MCF 10A (cell line): ENCODE results near the gene RRH. TPM values are rescaled to one million over a fixed set of nuclear protein-coding genes. Genes with fewer than 3 reads are reported as not detected.

ENCODE experiments used
- BruUV-seq: library from RNA; stranded (reverse); fragments of 400-500 nt; replicated peaks from 2 replicates; lab custom pipeline; 2021; lab: Mats Ljungman, UMichigan
- CTCF ChIA-PET: fragments of 300-600 bp; sonication (Branson Sonifier 250); formaldehyde crosslinking; extraction: SDS; loops from one replicate; lab custom pipeline; 2021; ENCODE audit warnings: antibody characterized with exemption, inconsistent platforms; lab: Yijun Ruan, JAX
- POLR2A ChIA-PET: fragments of 300-600, 350-650 bp; sonication (Branson Sonifier 250); formaldehyde crosslinking; extraction: SDS; loops from one replicate; lab custom pipeline; 2020; ENCODE audit warnings: antibody characterized with exemption, inconsistent platforms; lab: Yijun Ruan, JAX
- DNase-seq: peaks from one replicate; pipeline ENCODE4 v3.0.0-alpha.2; 2018; ENCODE audit not compliant: unreplicated experiment
- H3K27ac Mint-ChIP-seq: one replicate; pipeline ENCODE4 v1.8.0; 2022; ENCODE audit warnings: mild to moderate bottlenecking, low read depth, mixed read lengths; ENCODE audit not compliant: unreplicated experiment
- H3K27me3 Mint-ChIP-seq: one replicate; pipeline ENCODE4 v1.8.0; 2022; ENCODE audit warnings: mixed read lengths; ENCODE audit not compliant: insufficient read depth, unreplicated experiment
- H3K36me3 Mint-ChIP-seq: one replicate; pipeline ENCODE4 v1.8.0; 2022; ENCODE audit warnings: mild to moderate bottlenecking, moderate library complexity, mixed read lengths; ENCODE audit not compliant: insufficient read depth, unreplicated experiment
- H3K4me1 Mint-ChIP-seq: one replicate; pipeline ENCODE4 v1.8.0; 2022; ENCODE audit warnings: mixed read lengths; ENCODE audit not compliant: insufficient read depth, unreplicated experiment
- H3K4me3 Mint-ChIP-seq: one replicate; pipeline ENCODE4 v1.8.0; 2022; ENCODE audit warnings: mild to moderate bottlenecking, moderate library complexity, mixed read lengths; ENCODE audit not compliant: unreplicated experiment
- H3K9me3 Mint-ChIP-seq: one replicate; pipeline ENCODE4 v1.8.0; 2022; ENCODE audit warnings: mixed read lengths; ENCODE audit not compliant: unreplicated experiment
- intact Hi-C: fragments of 100-400 bp; cut with micrococcal nuclease; formaldehyde crosslinking; loops from 2 replicates; pipeline ENCODE4 v1.14.1; 2022
- total RNA-seq: library from RNA; stranded (reverse); gene quantifications from 2 replicates; pipeline ENCODE4 v1.2.3, GENCODE V29; 2022
- TF ChIP-seq, protein P1 (sequence below): fragments of 200-600 bp; IDR thresholded peaks from one replicate; pipeline ENCODE4 v1.8.0; 2022; ENCODE audit warnings: antibody characterized with exemption, mild to moderate bottlenecking; ENCODE audit not compliant: unreplicated experiment

RRH gene
- total RNA-seq, 1 experiment from 2014 or later = not detected

DNA sequence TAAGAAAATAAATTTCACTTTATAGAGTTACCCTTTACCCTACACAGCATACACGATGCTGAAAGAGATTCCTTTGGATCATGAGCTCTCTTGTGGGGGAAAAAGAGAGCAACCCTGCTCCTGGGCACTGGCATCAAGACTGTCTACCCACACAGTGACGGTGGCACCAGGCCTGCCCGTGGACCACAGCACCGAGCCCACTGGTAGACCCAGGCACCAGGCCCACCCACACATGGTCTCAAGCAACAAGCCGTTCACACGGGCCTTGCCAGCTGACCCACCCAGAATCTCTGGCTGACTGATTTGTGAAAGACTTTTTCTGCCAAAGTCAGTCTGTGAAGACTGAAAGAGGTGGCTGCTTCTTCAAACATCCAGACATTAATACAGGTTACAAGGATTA, 32.7 kb upstream of the RRH start:
- no peaks in the 10 kb centered on the region for H3K4me1 Mint-ChIP-seq
- H3K9me3 Mint-ChIP-seq = no peaks in the 10 kb centered on the region
- no peak overlapping the region for H3K27ac Mint-ChIP-seq
- H3K27me3 Mint-ChIP-seq = no peaks in the 10 kb centered on the region
- ChIA-PET CTCF (interaction anchor here (0.7 to 1.5 kb wide), 2 partner anchors 46 to 113 kb away, joined by 3 to 4 read pairs; no protein-coding TSS in a partner anchor), POLR2A (interaction anchor here (0.7 to 1.1 kb wide), 2 partner anchors 1135 to 1263 kb away, joined by 3 read pairs; no protein-coding TSS in a partner anchor)
- no TSS peak for BruUV-seq
- intact Hi-C loops = no loop called here
- TF ChIP-seq, protein P1, sequence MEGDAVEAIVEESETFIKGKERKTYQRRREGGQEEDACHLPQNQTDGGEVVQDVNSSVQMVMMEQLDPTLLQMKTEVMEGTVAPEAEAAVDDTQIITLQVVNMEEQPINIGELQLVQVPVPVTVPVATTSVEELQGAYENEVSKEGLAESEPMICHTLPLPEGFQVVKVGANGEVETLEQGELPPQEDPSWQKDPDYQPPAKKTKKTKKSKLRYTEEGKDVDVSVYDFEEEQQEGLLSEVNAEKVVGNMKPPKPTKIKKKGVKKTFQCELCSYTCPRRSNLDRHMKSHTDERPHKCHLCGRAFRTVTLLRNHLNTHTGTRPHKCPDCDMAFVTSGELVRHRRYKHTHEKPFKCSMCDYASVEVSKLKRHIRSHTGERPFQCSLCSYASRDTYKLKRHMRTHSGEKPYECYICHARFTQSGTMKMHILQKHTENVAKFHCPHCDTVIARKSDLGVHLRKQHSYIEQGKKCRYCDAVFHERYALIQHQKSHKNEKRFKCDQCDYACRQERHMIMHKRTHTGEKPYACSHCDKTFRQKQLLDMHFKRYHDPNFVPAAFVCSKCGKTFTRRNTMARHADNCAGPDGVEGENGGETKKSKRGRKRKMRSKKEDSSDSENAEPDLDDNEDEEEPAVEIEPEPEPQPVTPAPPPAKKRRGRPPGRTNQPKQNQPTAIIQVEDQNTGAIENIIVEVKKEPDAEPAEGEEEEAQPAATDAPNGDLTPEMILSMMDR = no peak
- no peak for DNase-seq
- H3K36me3 Mint-ChIP-seq = no peaks in the 10 kb centered on the region
- no peak overlapping the region for H3K4me3 Mint-ChIP-seq

DNA sequence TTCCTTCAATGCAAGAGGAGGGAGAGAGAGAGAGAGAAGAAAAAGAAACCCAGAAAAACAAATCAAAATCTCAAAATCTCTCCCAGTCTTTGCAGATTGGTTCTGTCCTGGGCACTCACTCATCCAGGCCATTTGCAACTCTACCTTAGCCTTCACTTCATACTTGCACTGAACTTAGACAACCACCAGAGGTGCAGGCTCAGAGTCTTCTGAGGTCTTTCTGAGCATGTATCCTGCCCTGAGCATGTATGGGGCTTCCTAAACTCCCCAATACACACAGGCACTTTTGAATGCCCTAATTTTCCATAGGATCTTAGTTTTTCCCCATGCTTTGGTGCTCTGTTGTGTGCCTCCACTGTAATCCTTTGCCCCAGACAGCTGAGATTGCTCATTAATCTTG, 28.9 kb upstream of the RRH start:
- ChIA-PET POLR2A (no interaction called here), CTCF (interaction anchor here (0.6 kb wide), 1 partner anchor 1476 kb away, joined by 3 read pairs; no protein-coding TSS in a partner anchor)
- Mint-ChIP-seq H3K4me3 (no peak overlapping the region), H3K27ac (no peak overlapping the region), H3K27me3 (no peaks in the 10 kb centered on the region), H3K4me1 (no peaks in the 10 kb centered on the region), H3K9me3 (no peaks in the 10 kb centered on the region), H3K36me3 (no peaks in the 10 kb centered on the region)
- DNase-seq = no peak
- intact Hi-C loops = no loop called here
- no TSS peak for BruUV-seq
- TF ChIP-seq, protein P1 = peak; percentile 7

DNA sequence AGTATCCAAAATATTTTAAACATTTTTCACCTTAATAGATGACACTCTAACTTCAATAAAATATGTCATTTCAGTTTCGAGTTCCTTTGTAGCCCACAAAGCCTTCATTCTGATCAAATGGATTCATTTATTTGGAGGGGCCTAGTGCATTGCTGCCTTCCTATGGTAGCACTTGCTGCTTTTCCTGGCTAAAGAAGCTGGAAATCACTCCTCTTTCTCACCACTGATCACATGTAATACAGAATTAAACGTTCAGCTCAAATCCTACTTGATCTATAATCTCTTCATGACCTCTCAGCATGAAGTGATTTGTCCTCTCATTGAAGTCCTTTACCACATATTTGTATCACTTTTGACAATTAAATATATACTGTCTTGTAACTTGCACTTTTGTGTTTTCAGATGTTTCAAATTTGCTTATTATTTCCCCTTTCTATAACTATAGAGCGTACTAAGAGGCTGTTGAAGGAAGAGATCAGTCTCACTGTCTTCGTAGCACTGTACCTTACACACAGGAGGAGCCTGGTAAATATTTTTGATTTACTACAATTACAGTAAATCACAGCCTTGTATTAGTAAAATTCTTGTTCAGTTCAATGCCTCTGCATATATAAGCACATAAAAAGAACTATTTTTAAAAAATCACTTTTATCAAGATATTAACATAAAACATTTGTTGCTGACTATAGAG, 26.5 kb upstream of the RRH start:
- H3K27ac Mint-ChIP-seq = no peak overlapping the region
- H3K9me3 Mint-ChIP-seq = no peaks in the 10 kb centered on the region
- H3K36me3 Mint-ChIP-seq = no peaks in the 10 kb centered on the region
- H3K27me3 Mint-ChIP-seq = no peaks in the 10 kb centered on the region
- ChIA-PET POLR2A (interaction anchor here (0.6 to 1.0 kb wide), 4 partner anchors 9 to 244 kb away, joined by 3 to 4 read pairs (median 4); no protein-coding TSS in a partner anchor), CTCF (interaction anchor here (1.0 to 1.3 kb wide), 3 partner anchors 13 to 369 kb away, joined by 3 to 5 read pairs (median 4); no protein-coding TSS in a partner anchor)
- intact Hi-C loops = no loop called here
- DNase-seq = no peak
- H3K4me3 Mint-ChIP-seq = no peak overlapping the region
- TF ChIP-seq, protein P1 = no peak
- no TSS peak for BruUV-seq
- no peaks in the 10 kb centered on the region for H3K4me1 Mint-ChIP-seq

DNA sequence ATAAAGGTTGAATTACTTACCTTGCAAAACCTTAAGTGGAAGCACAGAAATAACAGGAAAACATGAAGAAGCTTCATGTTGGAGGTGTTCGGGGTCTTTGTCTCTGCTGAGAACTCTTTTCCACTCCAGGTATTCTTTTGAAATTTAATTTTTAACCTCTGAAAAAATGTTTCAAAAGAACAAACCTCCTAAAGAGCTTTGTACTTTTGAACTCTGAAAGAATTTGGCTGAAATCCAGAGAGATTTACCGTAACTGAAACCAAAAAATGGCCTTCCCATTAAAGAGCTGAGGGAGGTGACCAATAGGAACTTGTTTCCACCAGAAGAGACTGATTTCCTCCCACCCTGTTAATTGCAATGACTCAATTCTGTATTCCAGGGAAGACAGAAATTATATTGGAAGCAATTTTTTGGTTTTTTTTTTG, 25.9 kb upstream of the RRH start, which contains the start of gene CFI:
Gene CFI (minus strand): TSS at position 105 of the 425 bp plus-strand sequence. CDS start 28 bp downstream, at position 77.
- CTCF ChIA-PET = interaction anchor here (1.0 to 1.3 kb wide), 4 partner anchors 13 to 379 kb away, joined by 3 to 5 read pairs (median 4); no protein-coding TSS in a partner anchor

More for the DNA sequence above, 25.9 kb upstream of the RRH start, which contains the start of gene CFI:
- Mint-ChIP-seq H3K4me1 (no peaks in the 10 kb centered on the region), H3K9me3 (no peaks in the 10 kb centered on the region), H3K4me3 (no peak within 1 kb of the TSS), H3K27me3 (no peaks in the 10 kb centered on the region), H3K27ac (no peak within 1 kb of the TSS), H3K36me3 (no peaks in the 10 kb centered on the region)
- DNase-seq = peak; percentile 81
- TF ChIP-seq, protein P1 = no peak
- intact Hi-C loops = no loop called here
- no TSS peak for BruUV-seq
- POLR2A ChIA-PET = interaction anchor here (0.6 to 1.0 kb wide), 4 partner anchors 70 to 245 kb away, joined by 3 to 4 read pairs (median 3); no protein-coding TSS in a partner anchor
